GM12865 (cell line): ENCODE data around the gene COL23A1.

Source experiments
- DNase-seq: peaks from one replicate; pipeline ENCODE4 v3.0.0; 2010; ENCODE audit warnings: low read depth
- H3K4me3 ChIP-seq: 2 replicates; pipeline ENCODE4 v1.5.1; 2011; ENCODE audit warnings: mild to moderate bottlenecking, low read depth, low read length, control low read depth
- CTCF ChIP-seq: IDR thresholded peaks from 2 replicates; pipeline ENCODE4 v1.5.1; 2011; ENCODE audit warnings: low read length, control low read depth, low read depth, inconsistent platforms; ENCODE audit not compliant: insufficient read depth; ENCODE audit errors: missing control alignments

Gene COL23A1

GRCh38 chr5:178439493-178440180 is 150.6 kb downstream of the COL23A1 start:
- H3K4me3 ChIP-seq: no peak overlapping the region
- TF ChIP-seq CTCF: no peak
- DNase-seq: no peak

GRCh38 chr5:178438796-178439195 is 151.4 kb downstream of the COL23A1 start:
- no peak overlapping the region for H3K4me3 ChIP-seq
- no peak for DNase-seq
- no peak for TF ChIP-seq CTCF

GRCh38 chr5:178437386-178438075 is 152.7 kb downstream of the COL23A1 start:
- no peak overlapping the region for H3K4me3 ChIP-seq
- no peak for DNase-seq
- no peak for TF ChIP-seq CTCF

GRCh38 chr5:178436326-178436940 is 153.8 kb downstream of the COL23A1 start:
- no peak for TF ChIP-seq CTCF
- DNase-seq: no peak
- no peak overlapping the region for H3K4me3 ChIP-seq

- H3K4me3 ChIP-seq: no peak overlapping the region
- TF ChIP-seq CTCF: no peak
- no peak for DNase-seq
Observed at GRCh38 chr5:178435321-178436238, 154.6 kb downstream of the COL23A1 start.

GRCh38 chr5:178434851-178435250 is 155.3 kb downstream of the COL23A1 start:
- TF ChIP-seq CTCF: no peak
- no peak for DNase-seq
- no peak overlapping the region for H3K4me3 ChIP-seq
